Inflammatory macrophage treated with lipopolysaccharide for 1 hour (primary cell): ENCODE results near the gene GYS1.
A peak's percentile ranks its signal among the peaks of the same experiment; 100 is the strongest.
"Not testable (repeated sequence)": the region's sequence is repeated elsewhere in the genome, so short reads cannot be mapped to it uniquely, and the experiment has no call there.

Experiments
- DNase-seq, 2 donors: peaks; one replicate each; pipeline ENCODE4 v3.0.0-alpha.2; 2020 to 2022

GYS1 gene

DNA sequence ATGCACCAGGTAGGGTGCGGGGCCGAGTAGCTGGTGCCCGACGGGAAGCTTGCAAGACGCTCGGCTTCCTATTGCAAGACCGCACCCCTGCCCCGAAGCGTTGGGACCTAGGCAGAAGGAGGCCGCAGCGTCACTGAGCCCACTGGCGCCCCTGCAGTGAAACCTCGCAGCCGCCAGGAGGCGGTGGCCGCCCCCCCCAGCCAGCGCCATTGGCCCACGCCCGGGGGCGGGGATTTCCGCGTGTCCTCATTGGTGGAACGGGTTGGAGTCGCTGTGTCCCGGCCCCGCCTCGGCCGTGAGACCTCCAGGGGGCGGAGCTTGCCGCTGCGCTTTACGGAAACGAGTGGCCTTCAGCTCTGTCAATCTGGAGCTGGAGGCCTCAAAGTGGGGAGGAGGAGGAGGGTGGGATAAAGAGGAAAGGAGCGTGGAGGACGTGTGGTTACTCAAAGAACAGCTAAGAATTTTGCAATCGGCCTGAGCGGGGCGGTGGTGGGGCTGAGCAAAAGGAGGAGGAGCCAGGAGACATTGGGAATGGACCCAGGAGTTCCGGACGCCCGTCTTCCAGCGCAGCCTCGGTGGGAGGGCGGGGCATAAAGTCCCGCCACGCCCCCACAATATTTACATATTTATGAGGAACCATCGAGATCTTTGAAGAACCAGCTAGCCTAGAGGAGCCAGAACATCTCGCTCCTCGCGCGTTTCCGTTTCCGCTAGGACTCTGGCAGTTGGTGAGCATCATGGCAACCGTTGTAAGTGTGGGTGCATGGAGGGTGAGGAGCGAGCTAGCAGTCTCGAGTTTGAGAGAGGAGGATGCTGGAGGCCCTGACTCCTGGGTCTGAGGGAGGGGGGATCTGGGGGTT lies at the start of gene GYS1, which contains the start of gene RUVBL2:
GYS1 (minus strand) TSS at position 135 of the 860 bp plus-strand sequence. CDS start 197 bp downstream, outside the sequence.
RUVBL2 (plus strand) TSS at position 713 of the 860 bp plus-strand sequence; CDS start at position 738, 25 bp downstream.
- peak; percentile 100 for DNase-seq

DNA sequence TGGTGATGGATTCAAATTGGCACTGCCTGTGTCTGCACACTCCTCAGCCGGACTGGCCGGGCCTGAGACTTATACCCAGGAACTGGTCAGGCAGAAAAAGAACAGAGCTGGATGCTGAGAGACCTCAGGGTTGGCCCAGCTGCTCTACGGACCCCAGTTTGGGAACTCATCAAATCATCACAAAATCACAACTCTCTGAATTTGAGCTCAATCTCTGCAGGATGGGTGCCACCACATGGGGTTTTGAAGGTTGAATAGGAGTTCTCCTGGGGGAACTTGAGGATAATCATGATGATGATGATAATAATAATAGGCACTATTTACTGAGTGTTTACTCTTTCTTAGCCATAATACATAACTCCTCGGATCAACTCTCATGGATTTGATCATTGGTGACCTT lies 49.6 kb upstream of the GYS1 start:
- not testable (repeated sequence) for DNase-seq

DNA sequence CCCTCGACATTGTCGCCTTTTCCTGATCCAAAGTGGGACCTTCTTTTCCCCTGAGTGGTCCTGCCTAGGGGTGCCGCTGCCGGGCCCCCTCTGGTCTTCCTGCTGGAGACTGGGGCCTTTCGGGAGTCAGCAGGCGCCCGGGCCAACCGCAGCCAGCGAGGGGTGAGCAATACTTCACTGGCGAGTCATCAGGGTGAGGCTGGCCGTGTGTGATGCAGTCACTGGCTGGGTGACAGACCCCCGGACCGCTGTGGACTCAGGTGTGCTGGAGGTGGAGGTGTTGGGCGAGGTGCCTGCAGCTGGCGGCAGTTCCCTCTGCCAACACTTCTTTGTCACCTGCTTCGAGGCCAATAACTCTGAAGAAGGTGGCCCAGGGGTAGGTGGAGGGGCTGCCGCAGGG lies 49.1 kb upstream of the GYS1 start:
- DNase-seq, result no peak

DNA sequence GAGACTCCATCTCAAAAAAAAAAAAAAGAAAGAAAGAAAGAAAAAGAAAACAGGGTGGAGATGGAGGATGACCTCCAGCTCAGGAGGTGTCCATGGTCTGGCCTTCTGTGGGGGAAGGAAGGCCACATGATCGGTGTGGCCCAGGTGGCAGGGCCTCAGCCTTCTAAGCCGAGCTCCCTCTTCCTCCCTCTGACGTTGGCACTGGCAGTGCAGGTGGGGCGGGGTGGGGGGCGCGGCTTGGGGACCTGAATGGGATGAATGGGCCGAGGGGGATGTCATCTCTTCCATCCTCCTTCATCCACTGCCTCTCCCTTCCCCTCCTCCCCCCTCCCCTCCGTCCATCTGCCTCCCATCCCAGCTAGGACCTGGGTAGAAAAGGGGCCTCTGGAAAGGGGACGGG lies 46.6 kb upstream of the GYS1 start:
- not testable (repeated sequence) for DNase-seq

DNA sequence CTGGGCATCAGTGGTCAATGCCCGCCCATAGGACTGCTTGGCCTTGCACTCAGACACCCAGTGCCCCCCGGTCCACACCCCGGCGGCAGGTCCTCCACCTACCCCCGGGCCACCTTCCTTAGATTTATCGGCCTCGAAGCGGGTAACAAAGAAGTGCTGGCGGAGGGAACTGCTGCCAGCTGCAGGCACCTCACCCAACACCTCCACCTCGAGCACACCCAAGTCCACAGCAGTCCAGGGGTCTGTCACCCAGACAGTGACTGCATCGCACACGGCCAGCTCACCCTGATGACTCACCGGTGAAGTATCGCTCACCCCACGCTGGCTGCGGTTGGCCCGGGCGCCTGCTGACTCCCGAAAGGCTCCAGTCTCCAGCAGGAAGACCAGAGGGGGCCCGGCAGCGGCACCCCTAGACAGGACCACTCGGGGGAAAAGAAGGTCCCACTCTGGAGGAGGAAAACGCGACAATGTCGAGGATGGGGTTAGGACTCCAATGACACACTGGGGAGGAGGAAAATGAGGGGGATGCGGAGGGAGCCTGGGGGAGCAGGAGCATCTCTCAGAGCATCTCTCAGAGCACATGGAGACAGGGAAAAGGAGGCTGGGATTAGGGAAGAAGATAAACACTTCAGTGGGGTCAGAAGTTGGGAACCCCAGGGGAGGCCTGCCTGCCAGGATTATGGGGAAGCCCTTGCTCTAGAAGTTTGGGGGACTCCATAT lies 45.6 kb upstream of the GYS1 start:
- DNase-seq, result not testable (repeated sequence)

DNA sequence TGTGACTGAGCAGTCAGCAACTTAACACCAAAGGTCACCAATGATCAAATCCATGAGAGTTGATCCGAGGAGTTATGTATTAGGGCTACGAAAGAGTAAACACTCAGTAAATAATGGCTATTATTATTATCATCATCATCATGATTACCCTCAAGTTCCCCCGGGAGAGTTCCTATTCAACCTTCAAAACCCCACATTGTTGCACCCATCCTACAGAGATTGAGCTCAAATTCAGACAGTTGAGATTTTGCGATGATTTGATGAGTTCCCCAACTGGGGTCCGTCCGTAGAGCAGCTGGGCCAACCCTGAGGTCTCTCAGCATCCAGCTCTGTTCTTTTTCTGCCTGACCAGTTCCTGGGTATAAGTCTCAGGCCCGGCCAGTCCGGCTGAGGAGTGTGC lies 45.0 kb upstream of the GYS1 start:
- DNase-seq, result not testable (repeated sequence)

DNA sequence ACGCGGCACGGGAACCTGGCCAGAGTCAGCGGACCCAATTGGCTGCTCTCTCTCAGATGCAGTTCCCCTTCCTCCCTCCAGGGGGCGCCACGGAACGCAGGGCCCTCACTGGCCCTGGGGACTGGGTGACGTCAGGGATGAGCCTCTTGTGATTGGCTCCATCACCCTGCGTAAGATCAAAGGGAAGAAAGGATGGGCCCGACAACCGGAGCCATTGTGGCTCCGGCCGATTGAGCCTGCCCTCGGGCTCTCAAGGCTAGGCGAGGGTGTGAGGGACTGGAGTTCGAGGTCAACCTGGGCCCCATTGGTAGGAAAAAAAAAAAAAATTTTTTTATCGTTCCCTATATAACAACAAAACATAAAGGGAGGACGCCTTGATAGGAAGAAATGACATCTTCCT lies 43.7 kb upstream of the GYS1 start, which contains the start of gene CGB1:
CGB1 (minus strand) TSS at position 81 of the 400 bp plus-strand sequence. CDS start 184 bp downstream, outside the sequence.
- peak in 1 of 2 donors; percentile 48 for DNase-seq

DNA sequence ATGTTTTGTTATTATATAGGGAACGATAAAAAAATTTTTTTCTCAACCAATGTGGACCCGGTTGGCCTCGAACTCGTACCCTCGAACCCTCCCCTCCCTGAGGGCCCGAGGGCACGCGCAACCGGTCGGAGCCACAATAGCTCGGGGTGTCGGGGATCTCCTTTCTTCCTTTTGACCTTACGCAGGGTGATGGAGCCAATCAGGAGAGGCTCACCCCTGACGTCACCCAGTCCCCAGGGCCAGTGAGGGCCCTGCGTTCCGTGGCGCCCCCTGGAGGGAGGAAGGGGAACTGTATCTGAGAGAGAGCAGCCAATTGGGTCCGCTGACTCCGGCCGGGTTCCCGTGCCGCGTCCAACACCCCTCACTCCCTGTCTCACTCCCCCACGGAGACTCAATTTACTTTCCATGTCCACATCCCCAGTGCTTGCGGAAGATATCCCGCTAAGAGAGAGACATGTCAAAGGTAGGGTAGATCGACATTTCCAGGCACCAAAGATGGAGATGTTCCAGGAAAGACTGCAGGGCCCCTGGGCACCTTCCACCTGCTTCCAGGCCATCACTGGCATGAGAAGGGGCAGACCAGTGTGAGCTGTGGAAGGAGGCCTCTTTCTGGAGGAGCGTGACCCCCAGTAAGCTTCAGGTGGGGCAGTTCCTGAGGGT lies 38.7 kb upstream of the GYS1 start, which contains the start of gene CGB2:
CGB2 (plus strand) TSS at position 249 of the 660 bp plus-strand sequence; CDS start at position 455, 206 bp downstream.
- DNase-seq, result peak; percentile 17 to 30

DNA sequence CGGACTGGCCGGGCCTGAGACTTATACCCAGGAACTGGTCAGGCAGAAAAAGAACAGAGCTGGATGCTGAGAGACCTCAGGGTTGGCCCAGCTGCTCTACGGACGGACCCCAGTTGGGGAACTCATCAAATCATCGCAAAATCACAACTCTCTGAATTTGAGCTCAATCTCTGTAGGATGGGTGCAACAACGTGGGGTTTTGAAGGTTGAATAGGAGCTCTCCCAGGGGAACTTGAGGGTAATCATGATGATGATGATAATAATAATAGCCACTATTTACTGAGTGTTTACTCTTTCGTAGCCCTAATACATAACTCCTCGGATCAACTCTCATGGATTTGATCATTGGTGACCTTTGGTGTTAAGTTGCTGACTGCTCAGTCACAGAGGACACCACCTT lies 37.2 kb upstream of the GYS1 start:
- DNase-seq, result not testable (repeated sequence)

DNA sequence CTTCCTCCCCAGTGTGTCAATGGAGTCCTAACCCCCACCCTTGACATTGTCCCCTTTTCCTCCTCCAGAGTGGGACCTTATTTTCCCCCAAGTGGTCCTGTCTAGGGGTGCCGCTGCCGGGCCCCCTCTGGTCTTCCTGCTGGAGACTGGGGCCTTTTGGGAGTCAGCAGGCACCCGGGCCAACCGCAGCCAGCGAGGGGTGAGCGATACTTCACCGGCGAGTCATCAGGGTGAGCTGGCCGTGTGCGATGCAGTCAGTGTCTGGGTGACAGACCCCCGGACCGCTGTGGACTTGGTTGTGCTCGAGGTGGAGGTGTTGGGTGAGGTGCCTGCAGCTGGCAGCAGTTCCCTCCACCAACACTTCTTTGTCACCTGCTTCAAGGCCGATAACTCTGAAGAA lies 36.6 kb upstream of the GYS1 start:
- not testable (repeated sequence) for DNase-seq

DNA sequence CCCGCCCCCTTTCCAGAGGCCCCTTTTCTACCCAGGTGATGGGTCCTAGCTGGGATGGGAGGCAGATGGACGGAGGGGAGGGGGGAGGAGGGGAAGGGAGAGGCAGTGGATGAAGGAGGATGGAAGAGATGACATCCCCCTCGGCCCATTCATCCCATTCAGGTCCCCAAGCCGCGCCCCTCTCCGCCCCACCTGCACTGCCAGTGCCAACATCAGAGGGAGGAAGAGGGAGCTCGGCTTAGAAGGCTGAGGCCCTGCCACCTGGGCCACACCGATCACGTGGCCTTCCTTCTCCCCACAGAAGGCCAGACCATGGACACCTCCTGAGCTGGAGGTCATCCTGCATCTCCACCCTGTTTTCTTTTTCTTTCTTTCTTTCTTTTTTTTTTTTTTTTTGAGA lies 35.6 kb upstream of the GYS1 start:
- DNase-seq, result not testable (repeated sequence)

DNA sequence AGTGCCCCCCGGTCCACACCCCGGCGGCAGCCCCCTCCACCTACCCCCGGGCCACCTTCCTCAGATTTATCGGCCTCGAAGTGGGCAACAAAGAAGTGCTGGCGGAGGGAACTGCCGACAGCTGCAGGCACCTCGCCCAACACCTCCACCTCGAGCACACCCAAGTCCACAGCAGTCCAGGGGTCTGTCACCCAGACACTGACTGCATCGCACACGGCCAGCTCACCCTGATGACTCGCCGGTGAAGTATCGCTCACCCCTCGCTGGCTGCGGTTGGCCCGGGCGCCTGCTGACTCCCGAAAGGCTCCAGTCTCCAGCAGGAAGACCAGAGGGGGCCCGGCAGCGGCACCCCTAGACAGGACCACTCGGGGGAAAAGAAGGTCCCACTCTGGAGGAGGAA lies 32.5 kb upstream of the GYS1 start:
- DNase-seq, result not testable (repeated sequence)

DNA sequence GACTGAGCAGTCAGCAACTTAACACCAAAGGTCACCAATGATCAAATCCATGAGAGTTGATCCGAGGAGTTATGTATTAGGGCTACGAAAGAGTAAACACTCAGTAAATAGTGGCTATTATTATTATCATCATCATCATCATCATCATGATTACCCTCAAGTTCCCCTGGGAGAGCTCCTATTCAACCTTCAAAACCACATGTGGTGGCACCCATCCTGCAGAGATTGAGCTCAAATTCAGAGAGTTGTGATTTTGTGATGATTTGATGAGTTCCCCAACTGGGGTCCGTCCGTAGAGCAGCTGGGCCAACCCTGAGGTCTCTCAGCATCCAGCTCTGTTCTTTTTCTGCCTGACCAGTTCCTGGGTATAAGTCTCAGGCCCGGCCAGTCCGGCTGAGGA lies 32.0 kb upstream of the GYS1 start:
- DNase-seq, result not testable (repeated sequence)

DNA sequence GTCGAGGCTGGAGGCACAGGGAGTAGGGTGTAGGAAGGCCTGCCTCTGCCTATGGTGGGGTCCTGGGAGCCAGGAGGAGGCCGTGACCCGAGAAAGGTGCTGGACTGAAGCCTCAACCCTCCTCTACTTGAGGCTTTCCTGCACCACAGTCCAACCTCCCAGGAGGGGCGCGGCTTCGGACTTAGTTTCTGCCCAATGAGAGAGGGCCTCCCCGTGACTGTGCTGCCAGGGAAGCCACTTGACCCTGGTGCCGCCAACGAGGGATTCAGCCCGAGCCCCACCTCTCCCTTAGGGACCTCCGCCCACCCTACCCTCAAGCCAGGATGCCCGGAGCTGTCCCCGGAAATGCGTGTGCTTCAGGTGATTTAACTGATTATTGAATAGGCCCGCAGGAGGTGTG lies 31.1 kb upstream of the GYS1 start, which contains the start of gene CGB3:
CGB3 (minus strand) TSS at position 101 of the 400 bp plus-strand sequence. CDS start 362 bp downstream, outside the sequence.
- not testable (repeated sequence) for DNase-seq

DNA sequence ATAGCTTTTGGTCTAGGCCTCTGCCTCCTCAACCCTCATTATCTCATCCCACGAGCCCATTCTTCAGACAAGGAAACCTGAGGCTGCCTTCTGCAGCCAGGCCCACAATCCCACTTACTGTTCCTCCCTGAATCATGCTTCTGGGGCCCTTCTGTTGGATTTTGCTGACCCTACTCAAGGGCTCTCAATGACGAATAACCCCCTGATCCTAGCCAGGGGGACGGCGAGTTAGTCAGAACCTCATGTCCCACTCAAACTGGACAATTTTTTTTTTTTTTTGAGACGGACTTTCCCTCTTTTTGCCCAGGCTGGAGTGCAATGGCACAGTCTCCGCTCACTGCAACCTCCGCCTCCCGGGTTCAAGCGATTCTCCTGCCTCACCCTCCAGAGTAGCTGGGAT lies 29.0 kb upstream of the GYS1 start:
- DNase-seq, result peak in 1 of 2 donors; percentile 3

DNA sequence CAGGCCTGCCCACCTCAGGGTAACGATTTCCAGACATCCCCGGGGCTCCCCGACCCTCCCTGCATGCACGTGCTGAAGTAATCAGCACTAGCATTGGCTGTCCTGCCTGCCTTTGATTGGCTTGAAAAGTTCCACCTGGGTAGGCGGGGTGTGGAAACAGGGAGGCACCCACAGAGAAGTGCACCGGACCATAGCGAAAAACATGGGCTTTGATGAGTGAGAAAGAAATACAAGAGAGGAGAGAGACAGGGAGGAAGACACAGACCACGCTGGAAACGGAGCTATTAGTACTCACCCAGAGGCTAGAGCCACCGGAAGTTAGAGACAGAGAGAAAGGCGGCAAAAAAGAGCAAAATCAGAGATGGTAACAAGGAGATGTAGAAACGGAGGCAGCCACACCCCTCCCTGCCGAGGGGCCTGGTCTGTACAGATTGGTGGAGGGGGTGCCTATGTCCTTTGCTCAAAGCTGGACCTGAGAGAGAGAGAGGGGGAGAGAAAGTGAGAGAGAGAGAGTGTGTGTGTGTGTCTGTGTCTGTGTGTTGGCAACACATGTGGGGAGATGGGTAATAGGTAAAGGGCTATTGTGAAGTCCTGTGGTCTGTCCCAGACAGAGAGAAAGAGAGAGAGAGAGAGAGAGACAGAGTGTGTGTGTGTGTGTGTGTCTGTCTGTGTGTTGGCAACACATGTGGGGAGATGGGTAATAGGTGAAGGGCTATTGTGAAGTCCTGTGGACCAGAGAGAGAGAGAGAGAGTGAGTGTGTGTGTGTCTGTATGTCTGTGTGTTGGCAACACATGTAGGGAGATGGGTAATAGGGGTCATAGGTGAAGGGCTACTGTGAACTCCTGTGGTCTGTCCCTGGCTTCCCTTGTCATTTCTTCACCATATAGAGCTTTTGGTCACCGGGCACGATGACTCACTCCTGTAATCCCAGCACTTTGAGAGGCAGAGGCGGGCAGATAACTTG lies 28.1 kb upstream of the GYS1 start:
- peak; percentile 23 to 57 for DNase-seq

DNA sequence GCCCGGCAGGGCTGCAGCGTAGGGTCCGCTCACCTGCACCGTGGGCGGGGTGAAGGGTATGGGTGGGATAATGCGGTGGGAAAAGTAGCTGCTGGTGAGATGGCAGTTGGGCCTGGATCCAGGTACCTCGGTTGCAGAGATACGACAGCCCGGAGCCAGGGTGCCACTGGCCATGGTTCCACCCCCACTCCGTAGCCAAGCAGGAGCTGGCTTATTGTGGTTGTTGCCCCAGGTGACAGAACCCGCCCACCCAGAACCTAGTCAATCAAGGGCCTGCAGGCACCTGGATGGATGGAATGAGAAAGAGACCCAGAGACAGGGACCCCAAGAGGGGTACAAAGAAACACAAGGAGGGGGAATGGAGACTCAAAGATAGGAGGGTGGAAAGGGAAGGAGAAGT lies 27.2 kb upstream of the GYS1 start:
- no peak for DNase-seq

DNA sequence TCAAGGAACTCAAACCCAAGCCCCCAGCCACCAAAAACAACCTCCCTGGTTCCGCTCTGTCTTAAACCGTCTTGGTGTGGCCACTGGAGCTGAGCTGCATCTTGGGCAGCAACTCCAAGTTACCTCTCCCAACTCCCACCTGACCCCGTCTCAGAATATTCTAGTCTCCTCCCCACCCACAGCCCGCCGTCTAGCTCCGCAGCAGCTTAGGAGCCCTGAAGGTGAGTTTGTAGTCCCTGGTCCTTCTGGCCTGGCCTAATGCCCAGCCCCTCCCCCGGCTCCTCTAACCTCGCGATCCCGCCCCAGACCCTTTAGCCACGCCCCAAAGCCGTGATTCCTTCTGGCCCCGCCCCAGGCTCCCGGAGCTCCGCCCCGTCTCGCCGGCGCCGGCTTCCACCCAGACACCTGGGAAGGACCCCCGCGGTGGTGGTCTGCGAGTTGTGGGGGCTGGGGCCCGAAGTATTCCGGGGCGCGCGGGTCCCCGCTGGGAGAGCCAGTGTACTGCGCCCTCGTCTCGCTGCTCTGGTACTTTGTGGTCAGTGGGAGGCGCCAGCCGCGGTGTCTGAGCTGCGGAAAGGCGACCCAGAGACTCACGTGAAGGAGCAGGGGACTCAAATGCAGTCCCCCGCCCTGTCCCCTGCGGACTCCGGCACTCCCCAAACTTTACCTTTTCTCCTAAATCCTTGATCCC lies 26.3 kb upstream of the GYS1 start:
- peak in 1 of 2 donors; percentile 47 for DNase-seq

DNA sequence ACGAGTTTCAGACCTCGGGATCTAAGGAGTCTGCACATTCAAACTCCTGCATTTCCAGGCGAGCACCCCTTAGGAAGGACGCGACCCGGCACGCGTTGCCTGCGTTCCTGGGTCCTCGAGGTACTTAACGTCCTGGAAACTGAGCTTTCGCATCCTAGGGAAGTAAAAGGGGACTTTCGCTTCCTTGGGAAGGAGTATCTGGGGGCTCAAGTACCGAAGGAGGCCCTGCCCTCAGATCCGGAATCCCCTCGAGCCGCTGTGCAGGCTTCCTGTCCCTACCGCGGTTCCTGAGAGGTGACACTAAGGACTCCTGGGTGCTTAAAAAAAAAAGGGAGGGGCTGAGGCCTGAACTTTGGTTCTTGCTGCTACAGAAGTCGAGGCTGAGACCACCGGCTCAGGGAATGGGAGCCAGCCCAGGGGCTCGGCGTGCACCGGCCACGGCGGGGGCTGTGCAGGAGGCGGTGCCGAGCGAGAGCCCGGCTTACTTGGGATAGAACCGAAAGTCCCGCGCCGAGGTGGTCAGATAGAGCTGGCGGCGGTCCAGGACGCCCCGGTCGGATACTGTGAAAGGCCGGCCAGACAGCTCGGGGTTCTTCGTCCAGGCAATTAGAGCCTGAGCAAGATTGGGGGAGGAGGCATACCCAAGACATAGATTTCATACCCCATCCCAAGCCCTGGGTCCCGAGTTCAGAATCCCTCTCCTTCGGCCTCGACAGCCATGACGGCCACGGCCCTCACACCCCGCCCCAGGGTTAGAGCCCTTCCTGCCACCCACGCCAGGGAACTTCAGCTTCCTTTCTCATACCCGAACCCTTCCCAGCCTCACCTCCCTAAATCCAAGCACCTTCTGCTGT lies 25.5 kb upstream of the GYS1 start:
- peak in 1 of 2 donors; percentile 3 for DNase-seq
